GM12891 (cell line): Measurements from ENCODE around the gene SPATA20.

ENCODE experiments used
- DNase-seq: peaks from one replicate; pipeline ENCODE4 v3.0.0; 2011; ENCODE audit warnings: low spot score; ENCODE audit not compliant: insufficient read length
- FAIRE-seq: peaks from 2 replicates; lab custom pipeline; 2011; peaks lifted over from hg19 to GRCh38; lab: Jason Lieb, UNC
- PAX5 ChIP-seq: IDR thresholded peaks from 2 replicates; pipeline ENCODE4 v1.6.1; 2011; ENCODE audit warnings: low read length, moderate library complexity, mild to moderate bottlenecking; ENCODE audit not compliant: insufficient read depth, severe bottlenecking
- POLR2A ChIP-seq: IDR thresholded peaks from 2 replicates; pipeline ENCODE4 v1.6.1; 2011; ENCODE audit warnings: low read depth, low read length, control low read depth
- POLR2AphosphoS5 ChIP-seq: IDR thresholded peaks from 2 replicates; pipeline ENCODE4 v1.6.1; 2011; ENCODE audit warnings: low read depth, low read length, control low read depth
- POU2F2 ChIP-seq: IDR thresholded peaks from 2 replicates; pipeline ENCODE4 v1.6.1; 2011; ENCODE audit warnings: low read depth, mild to moderate bottlenecking, control low read depth, low read length, moderate library complexity
- SPI1 ChIP-seq: IDR thresholded peaks from 2 replicates; pipeline ENCODE4 v1.6.1; 2011; ENCODE audit warnings: low read depth, low read length, control low read depth
- TAF1 ChIP-seq: IDR thresholded peaks from 2 replicates; pipeline ENCODE4 v1.6.1; 2011; ENCODE audit warnings: low read depth, low read length, control low read depth

The SPATA20 gene

GRCh38 chr17:50507871-50508572 lies 39.0 kb upstream of the SPATA20 start, which contains the start of gene MYCBPAP:
MYCBPAP (plus strand) TSS chr17:50508439; CDS start chr17:50508675, 236 bp downstream.
- DNase-seq (peak; percentile 86), FAIRE-seq (peak; percentile 90)
- TF ChIP-seq POLR2A (0 out of 2 replicates have a peak, but pooled peaks have one; percentile 22), POLR2AphosphoS5 (peak; percentile 61; the same call in 1 of the 2 replicates), POU2F2 (no peak)

- no peak for DNase-seq
- no peak for FAIRE-seq
- TF ChIP-seq PAX5 (no peak), POU2F2 (no peak), POLR2AphosphoS5 (no peak), SPI1 (no peak), TAF1 (no peak), POLR2A (no peak)
Measured at GRCh38 chr17:50508573-50509460, 38.2 kb upstream of the SPATA20 start.

GRCh38 chr17:50511058-50511457 lies 35.9 kb upstream of the SPATA20 start:
- peak; percentile 70 for DNase-seq
- FAIRE-seq, result peak; percentile 94

GRCh38 chr17:50513495-50513894 lies 33.5 kb upstream of the SPATA20 start:
- TF ChIP-seq SPI1, result no peak
- TF ChIP-seq POLR2A, result no peak
- no peak for TF ChIP-seq TAF1
- no peak for TF ChIP-seq POLR2AphosphoS5
- no peak for TF ChIP-seq POU2F2
- TF ChIP-seq PAX5, result no peak
- FAIRE-seq, result no peak

More at GRCh38 chr17:50511058-50511457, 35.9 kb upstream of the SPATA20 start:
- no peak for TF ChIP-seq PAX5
- TF ChIP-seq POLR2A, result no peak
- no peak; the same call in 1 of the 2 replicates for TF ChIP-seq POU2F2
- TF ChIP-seq TAF1, result no peak
- TF ChIP-seq SPI1, result no peak
- TF ChIP-seq POLR2AphosphoS5, result no peak

GRCh38 chr17:50514388-50514787 lies 32.6 kb upstream of the SPATA20 start:
- no peak for DNase-seq
- no peak for FAIRE-seq
- TF ChIP-seq POLR2A (no peak), SPI1 (no peak), TAF1 (no peak)

More at GRCh38 chr17:50513495-50513894, 33.5 kb upstream of the SPATA20 start:
- no peak for DNase-seq

GRCh38 chr17:50514936-50515702 lies 31.9 kb upstream of the SPATA20 start:
- TF ChIP-seq SPI1 (no peak), PAX5 (no peak), POLR2A (no peak), POU2F2 (no peak), POLR2AphosphoS5 (no peak), TAF1 (no peak)
- FAIRE-seq, result no peak
- no peak for DNase-seq

- no peak for FAIRE-seq
- TF ChIP-seq SPI1, result no peak
- no peak for TF ChIP-seq TAF1
- no peak for TF ChIP-seq POLR2AphosphoS5
- TF ChIP-seq POU2F2, result no peak
- no peak for TF ChIP-seq PAX5
- no peak for TF ChIP-seq POLR2A
- no peak for DNase-seq
Measured at GRCh38 chr17:50517011-50517410, 30.0 kb upstream of the SPATA20 start.

GRCh38 chr17:50517504-50518383 lies 29.2 kb upstream of the SPATA20 start:
- FAIRE-seq (no peak), DNase-seq (no peak)
- TF ChIP-seq POLR2AphosphoS5, result no peak

- FAIRE-seq, result no peak
- no peak for TF ChIP-seq POU2F2
- no peak for TF ChIP-seq POLR2AphosphoS5
- no peak for TF ChIP-seq TAF1
- no peak for TF ChIP-seq POLR2A
- TF ChIP-seq SPI1, result no peak
- no peak for TF ChIP-seq PAX5
- DNase-seq, result no peak
Measured at GRCh38 chr17:50518384-50519023, 28.5 kb upstream of the SPATA20 start.
